Activated CD4-positive, alpha-beta T cell treated with anti-CD3 and anti-CD28 coated beads, Interleukin-2, amount 50 U/mL, for 16 hours (primary cell): ENCODE measurements around the gene MAD1L1.
"Not testable (repeated sequence)": the region's sequence is repeated elsewhere in the genome, so short reads cannot be mapped to it uniquely, and the experiment has no call there.

Experiments
- DNase-seq: peaks from one replicate; pipeline ENCODE4 v3.0.0-alpha.2; 2020

The MAD1L1 gene

DNA sequence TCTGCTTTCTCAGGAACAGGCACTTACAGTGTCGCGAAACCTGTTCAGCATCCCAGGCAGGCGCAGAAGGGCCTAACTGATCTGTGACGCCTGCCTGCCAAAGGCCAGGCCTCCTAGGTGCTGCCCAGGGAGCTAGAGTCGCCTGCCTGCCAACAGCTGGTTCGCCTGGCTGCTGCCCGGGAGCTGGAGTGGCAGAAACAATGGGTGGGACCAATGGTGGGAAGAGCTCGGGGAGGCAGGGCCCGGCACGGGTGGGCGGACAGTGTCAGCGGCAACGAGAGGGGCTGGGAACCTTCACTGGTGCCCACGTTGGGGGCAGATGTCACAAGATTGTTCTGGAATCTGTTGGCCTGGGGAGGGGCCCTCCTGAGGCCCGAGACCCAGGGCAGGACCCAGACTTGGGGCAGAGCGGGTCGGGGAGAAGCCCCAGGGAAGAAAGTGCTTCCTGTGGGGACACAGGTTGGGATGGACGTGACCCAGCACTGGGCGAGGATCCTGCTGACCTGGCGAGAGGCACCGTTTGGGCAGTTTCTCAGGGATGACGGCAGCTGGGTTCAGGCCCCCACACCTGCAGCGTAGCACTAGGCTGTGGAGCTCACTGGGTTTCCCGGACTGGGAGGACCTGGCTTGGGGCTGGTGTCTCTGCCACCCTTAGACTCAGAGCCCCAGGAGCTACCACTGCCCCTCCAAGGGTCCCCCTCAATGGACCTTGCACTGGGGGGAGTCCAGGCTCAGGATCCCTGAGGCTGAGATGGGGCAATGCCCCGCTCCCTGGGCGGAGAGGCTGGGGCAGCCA is 380.8 kb downstream of the MAD1L1 start:
- no peak for DNase-seq

DNA sequence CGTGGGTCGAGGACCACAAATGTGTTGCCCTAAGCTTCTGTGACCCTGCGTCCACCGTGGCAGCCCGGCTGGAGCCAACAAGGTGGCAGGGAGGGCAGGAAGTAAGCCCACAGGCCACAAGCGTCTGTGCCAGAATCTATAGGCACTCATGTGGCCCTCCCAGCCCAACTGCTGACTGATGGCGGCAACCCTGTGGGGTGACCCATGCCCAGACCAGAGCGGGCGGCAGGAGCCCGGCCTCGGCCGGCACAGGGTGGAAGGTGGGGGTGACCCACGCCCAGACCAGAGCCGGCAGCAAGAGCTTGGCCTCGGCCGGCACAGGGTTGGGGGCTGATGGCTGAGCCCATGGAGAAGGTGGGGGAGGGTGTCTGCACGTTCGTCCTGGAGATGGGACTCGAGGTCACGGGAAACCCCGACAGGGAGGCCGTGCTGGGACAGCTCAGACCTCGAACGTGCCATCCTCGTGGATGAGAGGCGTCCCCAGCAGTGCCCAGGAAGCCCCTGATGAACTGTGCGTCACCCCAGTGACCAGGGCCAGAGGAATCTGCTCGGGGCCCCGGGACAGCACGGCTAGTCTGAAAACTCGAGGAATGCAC is 381.7 kb downstream of the MAD1L1 start:
- DNase-seq = no peak

DNA sequence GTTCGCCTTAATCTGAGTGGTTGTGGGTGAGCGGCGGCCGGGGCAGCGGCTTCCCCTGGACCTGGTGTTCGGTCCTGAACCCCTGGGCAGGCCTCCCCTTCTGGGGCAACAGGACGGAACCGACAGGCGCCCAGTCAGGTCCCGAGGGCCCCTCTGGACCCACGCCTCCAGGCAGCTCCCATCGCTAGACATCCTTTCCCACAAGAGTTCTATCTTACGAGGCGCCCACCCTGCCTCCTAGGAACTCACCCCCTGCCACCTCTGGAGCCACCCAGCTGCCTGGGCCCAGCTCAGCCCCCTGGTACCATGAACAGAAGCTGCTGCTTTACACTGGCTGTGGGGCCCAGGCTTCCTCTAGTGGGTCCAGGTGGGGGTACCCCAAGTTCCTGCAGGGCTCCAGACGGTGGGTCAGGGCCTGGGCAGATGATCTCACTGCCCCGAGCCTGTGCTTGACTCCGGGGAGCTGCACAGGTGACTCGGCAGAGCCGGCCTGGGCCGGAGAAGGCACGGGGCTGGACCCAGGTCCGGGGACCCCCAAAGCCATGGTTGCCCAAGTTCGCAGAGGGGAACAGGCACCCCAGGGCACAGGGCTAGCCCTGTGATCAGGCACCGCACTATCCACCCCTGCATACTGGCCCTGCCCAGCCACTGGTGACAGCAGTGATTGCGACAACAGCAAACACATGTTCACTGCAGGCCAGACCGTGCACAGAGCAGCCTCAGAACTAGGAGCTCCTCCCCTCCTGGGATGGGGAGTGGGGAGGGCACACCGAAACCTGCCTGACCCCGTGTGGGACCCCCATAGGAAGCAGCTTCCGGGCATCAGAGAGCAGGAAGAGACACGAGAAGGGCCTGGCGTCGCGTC is 382.4 kb downstream of the MAD1L1 start:
- DNase-seq = no peak

DNA sequence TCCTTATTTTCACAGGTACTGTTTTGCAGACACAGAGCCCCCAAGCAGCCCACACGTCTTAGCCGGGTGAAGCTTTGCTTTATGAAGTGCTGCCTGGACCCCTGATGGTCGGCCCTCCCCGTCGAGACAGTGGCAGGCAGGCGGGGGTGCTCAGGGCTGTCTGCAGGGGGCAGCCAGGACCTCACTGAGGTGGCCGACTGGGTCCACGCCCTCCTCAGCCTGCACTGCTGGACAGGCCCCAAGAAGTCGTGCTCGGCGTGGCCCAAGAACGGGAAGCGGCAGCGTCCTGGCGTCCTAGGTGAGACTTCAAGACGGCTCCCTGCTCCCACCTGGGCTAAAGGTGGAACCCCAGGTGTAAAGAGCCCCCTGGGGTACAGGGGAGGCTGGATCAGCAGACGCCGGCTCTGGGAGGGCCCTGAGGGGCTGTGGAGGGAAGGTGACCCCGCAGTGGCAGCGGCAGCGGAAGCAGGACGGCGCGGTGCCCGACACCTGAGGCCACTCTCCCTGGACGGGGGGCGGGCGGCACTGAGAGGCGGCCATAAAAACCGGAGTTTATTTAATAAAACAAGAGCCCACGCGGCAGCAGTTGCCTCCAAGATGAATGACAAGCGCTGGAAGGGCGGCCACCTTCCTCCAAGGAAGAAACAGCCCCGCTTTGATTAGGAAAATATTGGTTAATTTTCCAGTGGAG is 383.2 kb downstream of the MAD1L1 start:
- DNase-seq = no peak

DNA sequence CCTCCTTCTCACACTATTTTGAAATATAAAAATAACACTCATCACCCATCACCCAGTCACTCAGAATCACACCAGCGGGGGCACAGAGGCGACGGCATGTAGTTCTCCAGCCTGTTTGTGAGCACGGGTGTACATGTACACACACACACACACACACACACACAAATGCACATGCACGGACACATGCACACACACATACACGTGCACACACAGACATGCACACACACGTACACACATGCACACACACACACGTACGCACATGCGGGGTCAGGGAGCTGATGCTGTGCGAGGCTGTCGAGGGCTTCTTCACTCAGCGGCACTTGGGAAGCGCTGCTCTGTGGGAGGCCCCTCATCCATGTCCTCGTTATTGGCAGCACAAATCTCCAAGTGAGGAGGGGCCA is 383.8 kb downstream of the MAD1L1 start:
- no peak for DNase-seq

DNA sequence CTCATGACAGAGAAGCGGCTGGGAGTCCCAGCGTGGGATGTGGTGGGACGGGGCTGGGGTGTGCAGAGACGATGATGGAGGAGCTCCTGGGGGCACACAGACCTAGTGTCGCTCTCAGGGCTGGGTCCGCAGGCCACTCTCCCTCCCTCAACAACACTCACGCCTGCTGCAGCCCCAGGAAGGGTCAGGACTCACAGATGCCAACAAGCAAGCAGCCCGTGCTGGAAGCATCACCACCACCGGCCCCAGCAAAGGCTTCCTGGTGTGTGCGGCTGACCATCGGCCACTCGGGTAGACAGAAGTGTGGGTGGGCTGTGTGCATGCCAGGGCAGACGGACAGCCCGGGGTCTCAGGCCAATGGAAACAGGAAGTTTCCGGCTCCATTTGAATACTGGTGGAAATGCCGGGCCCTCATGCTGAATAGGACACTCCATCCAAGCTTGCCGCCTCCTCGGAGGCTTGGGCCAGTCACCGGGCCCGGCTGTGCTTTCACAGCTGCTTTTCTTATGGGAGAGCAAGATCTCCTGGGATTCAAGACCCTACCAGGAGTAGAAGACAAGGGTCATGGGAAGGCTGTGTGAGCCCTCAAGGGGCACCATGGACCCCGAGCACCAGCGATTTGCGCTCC is 384.6 kb downstream of the MAD1L1 start:
- DNase-seq = no peak

DNA sequence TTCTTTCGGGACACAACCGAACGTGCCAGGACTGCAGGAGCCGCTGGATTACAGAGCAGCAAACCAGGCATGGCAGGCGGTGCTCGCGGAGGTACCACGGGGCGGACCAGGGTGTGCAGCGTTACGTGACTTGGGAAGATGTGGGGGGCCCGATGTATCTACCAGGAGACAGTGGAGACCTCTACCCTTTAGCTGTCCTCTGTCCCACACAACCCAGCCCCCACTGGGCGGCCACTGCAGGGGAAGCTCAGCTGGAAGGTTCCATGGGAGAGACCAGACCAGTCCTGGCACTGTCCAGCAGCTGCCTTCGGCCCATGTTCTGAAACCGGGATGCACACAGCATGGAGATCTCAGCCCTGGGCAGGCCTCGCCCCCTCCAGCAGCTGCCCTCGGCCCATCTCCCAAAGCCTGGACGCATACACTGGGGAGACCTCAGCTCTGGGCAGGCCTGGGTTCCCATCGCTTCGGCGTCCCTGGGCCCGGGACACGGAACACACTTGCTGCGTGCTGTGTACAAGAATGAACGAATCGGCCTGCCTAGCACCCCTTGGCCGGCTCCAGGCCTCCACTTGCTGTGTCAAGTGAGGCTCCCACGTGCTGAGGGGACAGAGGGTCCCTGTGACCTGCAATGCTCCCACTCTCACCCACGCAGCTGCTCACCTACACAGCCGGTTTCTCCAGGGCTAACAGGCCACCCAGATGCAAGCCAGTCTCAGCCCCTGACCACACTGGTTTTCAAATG is 385.3 kb downstream of the MAD1L1 start:
- no peak for DNase-seq

DNA sequence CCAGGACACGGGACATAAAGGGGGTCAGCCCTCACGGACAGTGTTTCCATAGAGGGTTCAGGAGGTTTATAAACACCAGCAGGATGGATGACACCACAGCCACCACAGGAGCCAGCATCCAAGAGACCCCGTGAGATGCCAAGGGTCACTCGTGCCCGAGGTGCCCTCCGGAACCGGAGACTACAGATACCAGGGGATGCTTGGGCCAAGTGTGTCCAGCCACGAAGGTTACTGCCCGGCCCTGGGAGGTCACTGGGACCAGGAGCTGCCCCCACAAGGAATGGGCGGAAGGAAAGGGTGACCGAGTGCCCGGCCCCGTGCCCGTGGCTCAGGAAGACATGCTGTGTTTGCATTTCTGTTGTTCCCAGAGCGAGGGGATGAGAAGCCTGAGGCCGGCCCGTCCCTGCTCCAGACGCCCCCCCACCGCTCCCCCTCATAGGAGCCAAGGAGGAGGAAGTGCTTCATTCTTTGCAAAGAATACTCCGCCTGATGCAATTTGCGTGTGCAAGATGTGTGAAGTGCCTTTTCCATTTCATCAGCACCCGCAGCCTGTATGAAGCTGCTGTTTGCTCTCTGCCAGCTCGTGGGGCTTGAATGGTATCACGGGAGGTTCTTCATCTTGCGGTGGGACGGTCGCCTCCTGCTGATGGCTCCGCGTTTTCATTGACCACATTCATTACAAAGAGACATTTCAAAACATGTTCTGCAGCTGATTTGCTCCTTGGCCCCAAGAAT is 386.2 kb downstream of the MAD1L1 start:
- no peak for DNase-seq

DNA sequence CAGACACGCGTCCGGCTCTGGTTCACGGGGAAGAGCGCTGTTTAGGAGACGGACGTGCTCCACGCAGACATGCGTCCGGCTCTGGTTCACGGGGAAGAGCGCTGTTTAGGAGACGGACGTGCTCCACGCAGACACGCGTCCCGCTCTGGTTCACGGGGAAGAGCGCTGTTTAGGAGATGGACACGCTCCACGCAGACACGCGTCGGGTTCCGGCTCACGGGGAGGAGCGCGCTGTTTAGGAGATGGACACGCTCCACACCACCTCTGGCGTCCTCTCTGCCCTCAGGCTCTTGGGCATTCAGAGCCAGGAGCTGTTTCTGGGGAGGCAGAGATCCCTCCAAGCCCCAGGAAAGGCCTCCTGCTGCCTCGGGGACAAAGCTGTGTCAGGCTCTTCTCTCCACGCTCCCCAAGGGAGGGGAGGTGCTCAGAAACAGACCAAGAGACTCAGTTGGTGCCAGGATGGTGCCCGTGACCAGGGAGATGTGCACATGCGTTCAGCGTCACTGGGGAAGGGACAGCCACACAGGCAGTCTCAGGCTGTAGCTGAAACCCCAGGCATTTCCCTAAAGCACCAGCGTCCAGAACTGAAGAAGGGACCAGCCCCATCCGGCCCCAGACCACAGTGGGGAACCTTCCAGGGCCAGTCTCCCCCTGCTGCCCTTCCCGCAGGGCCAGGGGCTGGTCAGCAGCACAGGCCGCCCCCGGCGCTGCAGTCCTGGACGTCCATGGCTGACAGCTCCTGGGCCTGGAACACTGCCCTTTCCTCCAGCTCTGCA is 387.0 kb downstream of the MAD1L1 start:
- no peak for DNase-seq

DNA sequence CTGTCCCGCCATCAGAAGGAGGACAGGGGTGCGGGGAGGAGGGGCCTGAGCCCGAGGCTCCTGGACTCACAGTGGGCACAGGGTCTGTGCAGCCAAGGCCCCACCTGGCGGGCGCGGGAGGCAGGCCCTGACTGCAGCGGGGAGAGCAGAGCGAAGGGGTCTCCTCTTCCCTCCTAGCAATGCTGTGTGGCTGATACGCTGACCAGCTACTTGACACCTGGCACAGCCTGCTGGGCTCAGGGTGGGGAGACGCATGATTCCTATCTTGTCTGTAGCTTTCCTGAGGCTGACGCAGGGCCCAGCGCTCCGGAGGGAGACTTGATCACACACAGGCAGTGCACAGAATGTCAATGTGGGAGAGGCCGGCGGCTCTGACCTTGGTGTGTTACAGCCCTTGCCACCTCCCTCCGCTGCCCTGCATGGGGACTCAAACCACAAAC is 387.8 kb downstream of the MAD1L1 start:
- DNase-seq = no peak

DNA sequence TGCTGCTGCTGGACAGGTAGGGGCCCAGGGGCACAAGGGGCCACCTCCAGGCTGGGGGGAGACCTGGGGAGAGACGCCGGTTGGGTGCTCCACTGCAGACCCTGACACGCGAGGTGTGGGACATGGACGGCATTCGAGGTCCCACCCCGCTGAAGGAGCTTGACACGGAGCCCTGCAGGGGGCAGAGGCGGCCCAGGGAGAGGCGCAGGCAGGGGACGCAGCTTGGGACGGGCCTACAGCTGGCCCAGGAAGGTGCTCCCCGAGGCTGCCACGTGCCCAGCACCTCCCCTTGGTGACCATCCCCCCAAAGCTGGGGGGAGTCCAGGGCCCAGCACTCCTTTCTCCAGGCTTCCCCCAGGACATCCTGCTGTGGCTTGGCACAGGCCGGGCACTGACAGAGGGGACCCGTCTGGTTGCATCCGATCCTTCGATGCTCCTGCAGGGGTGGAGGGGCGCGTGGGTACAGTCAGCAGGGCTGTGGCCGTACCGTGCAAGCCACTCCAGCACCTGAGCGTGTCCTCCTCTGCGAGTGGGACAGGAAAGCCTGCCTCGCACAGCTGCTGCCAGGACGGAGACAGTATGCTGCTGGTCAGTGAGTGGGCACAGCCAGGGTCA is 388.3 kb downstream of the MAD1L1 start:
- no peak for DNase-seq

DNA sequence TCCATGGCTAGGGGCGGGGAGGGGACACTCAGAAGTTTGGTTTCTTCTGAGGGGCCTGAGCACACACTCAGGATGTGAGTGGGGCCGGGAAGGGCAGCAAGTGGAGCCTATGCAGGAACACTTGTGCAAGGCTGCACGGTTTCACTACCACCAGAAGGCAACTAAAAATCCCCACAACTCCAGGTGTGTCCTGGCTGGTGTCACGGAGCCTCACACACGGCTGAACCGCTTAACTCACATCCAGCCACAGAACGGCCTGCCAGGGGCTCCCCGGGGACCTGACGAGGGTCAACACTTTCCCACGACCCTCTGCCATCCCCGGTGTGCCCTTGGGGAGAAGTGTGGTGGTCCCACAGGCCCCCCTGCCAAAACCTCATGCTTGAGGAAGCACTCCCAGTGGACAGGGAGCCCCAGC is 388.8 kb downstream of the MAD1L1 start:
- DNase-seq = no peak

DNA sequence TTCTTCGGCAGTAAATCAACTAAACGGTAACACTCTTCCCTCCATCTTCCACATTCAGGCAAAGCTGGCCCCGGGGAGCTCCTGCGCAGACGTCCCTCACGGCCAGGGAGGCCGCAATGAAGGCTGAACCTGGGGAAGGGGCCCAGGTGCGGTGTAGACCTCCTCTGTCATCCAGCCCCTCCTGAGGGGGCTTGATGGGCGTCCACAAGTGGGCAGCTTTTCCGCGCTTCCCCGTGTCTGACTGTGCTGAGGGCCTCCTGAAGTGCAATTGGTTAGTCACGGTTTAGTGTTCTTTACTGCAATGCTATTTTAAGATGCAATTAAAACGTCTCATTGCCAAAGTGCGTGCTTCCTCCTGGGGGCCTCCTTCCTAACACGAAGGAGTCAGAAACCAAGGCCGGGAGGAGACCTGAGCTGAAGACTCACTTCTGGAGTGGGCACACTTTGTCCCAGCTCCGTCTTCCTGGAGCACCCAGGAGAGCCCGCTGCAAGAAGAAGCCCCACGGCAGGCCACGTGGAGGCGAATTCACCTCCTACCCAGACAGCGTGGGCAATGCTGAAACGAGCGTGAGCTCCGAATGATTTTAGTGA is 389.4 kb downstream of the MAD1L1 start:
- DNase-seq = no peak

DNA sequence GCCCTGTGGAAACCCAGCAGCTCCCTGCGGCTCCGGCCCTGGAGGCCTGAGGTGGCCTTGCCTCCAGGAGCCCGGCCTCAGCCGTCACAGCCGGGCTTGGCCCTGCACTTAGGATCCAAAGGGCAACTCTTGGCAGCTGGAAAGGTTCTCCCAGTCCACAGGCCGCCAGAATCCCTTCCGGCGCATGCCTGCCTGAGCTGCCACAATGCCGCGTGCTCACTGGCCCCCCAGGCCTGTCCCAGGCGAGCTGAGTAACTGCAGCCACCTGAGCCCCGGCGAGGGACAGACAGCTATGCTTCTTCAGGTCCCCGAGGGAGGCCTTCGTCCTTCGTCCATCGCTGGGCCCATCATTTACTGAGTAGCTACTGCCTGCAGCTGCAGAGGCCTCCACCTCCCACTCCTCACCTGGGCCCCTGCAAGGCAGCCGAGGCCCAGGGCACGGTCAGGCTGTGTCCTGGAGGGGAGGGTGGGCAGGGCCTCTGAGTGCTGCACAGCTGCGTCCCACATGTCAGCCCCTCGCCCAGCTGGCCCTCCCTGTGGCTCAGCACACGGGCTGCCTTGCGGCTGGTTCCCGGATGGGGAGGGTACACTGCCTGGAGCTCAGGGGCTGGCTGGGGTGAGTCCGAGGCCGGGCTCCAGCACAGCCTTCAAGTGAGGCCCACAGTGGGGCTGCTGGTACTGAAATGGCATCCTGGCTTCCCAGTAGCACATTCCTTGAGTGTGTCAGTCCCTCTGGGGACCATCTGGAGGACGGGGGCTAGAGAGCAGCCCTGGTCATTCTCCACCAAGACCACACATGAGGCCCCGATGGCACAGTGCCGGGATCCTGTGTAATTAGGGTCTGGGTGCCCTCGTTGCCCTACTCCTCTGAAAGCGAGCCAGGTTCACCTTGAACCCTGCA is 390.2 kb downstream of the MAD1L1 start:
- no peak for DNase-seq

DNA sequence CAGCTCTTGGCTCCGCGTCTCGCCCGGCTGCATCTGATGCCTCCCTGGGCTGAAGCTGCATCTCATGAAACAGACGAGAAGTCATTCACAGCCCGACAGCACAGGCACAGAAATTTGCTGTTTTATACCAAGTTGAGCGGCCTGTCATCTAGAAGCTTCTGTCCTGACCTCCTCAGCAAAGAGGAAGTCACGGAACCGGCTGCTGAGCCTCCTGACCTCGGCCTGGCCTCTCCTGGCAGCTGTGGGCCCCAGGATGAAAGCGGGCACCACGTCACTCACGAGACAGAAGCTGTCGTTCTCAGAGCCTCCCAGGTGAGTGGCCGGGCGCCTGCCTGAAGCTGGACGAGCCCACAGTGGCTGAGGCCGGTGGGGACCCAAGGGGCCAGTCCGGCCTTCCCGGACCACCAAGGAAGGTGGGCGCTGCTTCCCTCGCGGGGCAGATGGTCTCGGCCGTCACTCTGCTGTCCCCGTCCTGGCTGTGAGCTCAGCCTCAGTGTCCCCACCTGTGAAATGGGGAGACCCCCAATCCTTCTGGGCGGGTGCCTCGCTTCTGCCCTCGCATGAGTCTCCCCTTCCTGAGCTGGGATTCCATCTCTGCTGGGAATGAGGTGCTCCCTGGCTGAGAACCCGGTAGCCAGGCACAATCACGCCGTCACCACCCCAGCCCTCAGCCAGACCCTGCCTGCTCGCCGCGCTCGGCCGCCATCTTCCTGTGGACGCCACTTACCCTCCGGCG is 391.3 kb downstream of the MAD1L1 start:
- not testable (repeated sequence) for DNase-seq

DNA sequence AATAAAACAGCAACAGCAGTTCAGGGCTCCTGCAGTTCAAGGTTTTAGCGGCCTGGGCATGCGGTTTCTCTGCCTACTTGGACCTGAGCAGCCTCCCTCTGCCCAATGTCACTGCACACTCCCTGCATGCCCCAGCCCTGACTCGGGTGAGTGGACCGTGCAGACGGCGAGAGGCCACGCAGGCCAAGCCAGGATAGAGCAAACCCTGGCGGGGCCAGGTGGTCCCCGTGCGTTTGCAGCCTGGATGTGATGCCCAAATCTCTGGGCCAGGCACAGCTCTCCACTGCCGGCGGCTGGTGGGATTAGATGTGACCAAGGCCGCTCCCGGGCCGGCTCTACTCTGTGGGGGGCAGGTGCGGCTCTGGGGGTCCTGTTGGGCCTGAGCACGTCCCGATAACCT is 392.0 kb downstream of the MAD1L1 start:
- DNase-seq = not testable (repeated sequence)

DNA sequence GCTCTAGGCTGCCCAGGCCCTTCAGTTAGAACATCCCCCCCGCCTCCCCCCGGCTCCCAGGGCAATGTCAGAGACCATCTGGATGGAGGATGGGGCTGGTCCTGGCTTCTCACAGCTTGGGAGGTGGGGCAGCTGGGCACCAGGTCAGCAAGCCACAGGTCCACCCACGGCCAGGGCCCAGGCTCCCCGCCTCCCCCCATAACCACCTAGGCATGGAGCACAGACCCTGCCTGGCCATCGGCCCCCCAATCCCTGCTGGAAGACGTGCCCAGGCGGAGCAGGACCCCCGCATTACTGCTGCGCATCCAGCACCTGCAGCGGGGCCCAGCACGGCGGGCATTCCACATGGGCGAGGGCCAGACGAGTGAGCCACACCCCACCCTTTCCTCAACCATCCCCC is 393.0 kb downstream of the MAD1L1 start:
- DNase-seq = no peak
